Mucosa of stomach (tissue), 1 donor: Measurements from ENCODE around the gene DYSF.

Source experiments
- H3K27me3 ChIP-seq: one replicate; pipeline ENCODE4 v1.7.0; 2013; ENCODE audit warnings: mild to moderate bottlenecking, low read length; ENCODE audit not compliant: control insufficient read depth, insufficient read depth
- H3K36me3 ChIP-seq: one replicate; pipeline ENCODE4 v1.7.0; 2013; ENCODE audit warnings: low read length; ENCODE audit not compliant: control insufficient read depth, insufficient read depth
- H3K4me1 ChIP-seq: one replicate; pipeline ENCODE4 v1.7.0; 2013; ENCODE audit warnings: mild to moderate bottlenecking, low read length; ENCODE audit not compliant: control insufficient read depth, insufficient read depth
- H3K4me3 ChIP-seq: one replicate; pipeline ENCODE4 v1.7.0; 2013; ENCODE audit warnings: low read length
- H3K9ac ChIP-seq: one replicate; pipeline ENCODE4 v1.7.0; 2013; ENCODE audit warnings: mild to moderate bottlenecking, low read length, moderate library complexity
- H3K9me3 ChIP-seq: one replicate; pipeline ENCODE4 v1.7.0; 2013; ENCODE audit warnings: mild to moderate bottlenecking, low read length, moderate library complexity; ENCODE audit not compliant: control insufficient read depth
- donor health status: Pancreatic carcinoma.

DYSF gene

DNA sequence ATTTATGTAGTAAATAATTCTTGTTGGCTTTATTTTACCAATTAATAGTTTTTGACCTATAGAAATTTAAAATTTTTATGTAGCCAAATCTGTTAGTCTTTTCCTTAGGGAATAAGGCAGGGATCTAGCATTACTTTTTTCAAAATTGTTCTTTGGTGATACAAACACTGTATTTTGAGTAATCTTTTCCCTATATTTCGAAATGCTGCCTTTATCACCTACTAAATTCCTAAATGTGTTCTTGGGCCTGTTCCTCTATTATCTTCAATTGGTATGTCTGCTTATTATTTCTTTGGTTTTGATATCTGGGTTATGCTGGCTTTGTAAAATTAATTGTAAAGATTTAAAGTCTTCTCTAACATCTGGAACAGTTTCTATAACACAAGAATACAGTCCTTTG is 87.5 kb downstream of the DYSF start:
- Histone ChIP-seq H3K9ac (no peak overlapping the region), H3K4me1 (no peaks in the 10 kb centered on the region), H3K4me3 (no peak overlapping the region), H3K36me3 (no peaks in the 10 kb centered on the region), H3K9me3 (no peaks in the 10 kb centered on the region), H3K27me3 (peaks cover 9% of the 10 kb centered on the region)

- no peak overlapping the region for H3K9ac ChIP-seq
- H3K4me1 ChIP-seq = no peaks in the 10 kb centered on the region
- peaks cover 9% of the 10 kb centered on the region for H3K27me3 ChIP-seq
- no peaks in the 10 kb centered on the region for H3K36me3 ChIP-seq
- H3K4me3 ChIP-seq = no peak overlapping the region
- H3K9me3 ChIP-seq = no peaks in the 10 kb centered on the region
Measured at GRCh38 chr2:71544919-71545571, 91.7 kb downstream of the DYSF start.

DNA sequence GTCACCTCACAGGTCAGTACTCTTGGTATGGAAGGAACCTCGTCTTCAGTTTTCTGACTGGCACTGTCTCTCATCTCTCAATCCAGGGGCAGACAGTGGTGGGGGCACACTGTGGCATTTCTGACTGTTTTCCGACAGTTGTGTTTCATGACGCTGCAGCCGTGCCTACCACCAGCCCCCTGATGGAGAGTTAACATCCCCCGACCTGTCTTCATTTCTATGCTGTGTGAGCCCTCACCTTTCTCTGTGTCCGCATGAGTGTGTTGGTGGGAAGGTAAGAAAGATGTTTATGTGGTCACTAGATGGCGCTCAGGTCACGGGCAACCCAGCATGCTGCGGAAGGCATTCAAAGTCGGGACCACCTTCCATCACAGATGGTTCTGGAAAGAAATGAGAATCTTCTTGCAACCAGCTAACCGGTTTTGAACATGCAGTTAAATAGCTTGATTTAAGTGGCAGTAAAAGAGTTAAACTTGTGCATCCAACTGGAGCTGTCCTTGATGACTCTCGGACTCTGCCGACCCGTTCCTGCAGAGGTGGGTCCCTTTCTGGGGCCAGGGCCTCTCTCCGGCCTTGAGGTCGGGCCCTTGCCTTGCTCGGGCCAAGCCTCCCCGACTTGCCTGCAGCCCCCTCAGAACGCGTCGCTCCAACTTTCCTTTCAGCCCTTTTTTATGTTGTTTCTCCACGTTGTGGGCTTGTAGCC is 92.4 kb downstream of the DYSF start:
- Histone ChIP-seq H3K9me3 (no peaks in the 10 kb centered on the region), H3K4me3 (no peak overlapping the region), H3K27me3 (peaks cover 9% of the 10 kb centered on the region), H3K9ac (no peak overlapping the region), H3K4me1 (no peaks in the 10 kb centered on the region), H3K36me3 (no peaks in the 10 kb centered on the region)

- Histone ChIP-seq H3K9ac (no peak overlapping the region), H3K4me1 (no peaks in the 10 kb centered on the region), H3K36me3 (no peaks in the 10 kb centered on the region), H3K9me3 (no peaks in the 10 kb centered on the region), H3K27me3 (peaks cover 9% of the 10 kb centered on the region), H3K4me3 (no peak overlapping the region)
Measured at GRCh38 chr2:71546275-71546638, 92.9 kb downstream of the DYSF start.

DNA sequence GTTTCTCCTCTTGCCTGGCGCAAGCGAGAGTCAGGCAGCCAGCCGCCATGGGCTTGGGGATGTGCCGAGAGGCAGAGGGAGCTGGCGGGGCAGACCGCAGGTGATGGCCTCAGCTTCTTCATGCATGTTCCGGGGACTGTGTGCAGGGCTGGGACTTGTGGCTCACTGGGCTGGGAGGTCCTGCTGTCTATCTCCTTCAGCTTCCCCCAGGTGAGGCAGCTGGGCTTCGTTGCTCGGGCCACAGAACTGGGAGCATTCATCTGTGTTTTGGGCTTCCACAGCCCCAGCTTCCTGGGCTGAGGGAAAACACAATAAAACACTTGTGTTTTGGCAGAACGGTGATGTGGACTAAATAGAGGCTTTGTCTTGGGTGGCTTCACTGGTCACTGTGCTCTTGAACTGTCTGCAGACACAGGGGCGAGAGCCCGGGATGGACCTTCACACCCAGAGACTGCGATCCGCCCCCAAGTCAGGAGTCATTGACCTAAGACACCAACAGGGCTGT is 93.5 kb downstream of the DYSF start:
- Histone ChIP-seq H3K4me3 (no peak overlapping the region), H3K27me3 (peaks cover 9% of the 10 kb centered on the region), H3K4me1 (no peaks in the 10 kb centered on the region), H3K36me3 (no peaks in the 10 kb centered on the region), H3K9me3 (no peaks in the 10 kb centered on the region), H3K9ac (no peak overlapping the region)

- Histone ChIP-seq H3K36me3 (no peaks in the 10 kb centered on the region), H3K4me1 (no peaks in the 10 kb centered on the region), H3K27me3 (peaks cover 9% of the 10 kb centered on the region), H3K9me3 (no peaks in the 10 kb centered on the region), H3K9ac (no peak overlapping the region), H3K4me3 (no peak overlapping the region)
Measured at GRCh38 chr2:71547616-71548285, 94.4 kb downstream of the DYSF start.

- Histone ChIP-seq H3K36me3 (no peaks in the 10 kb centered on the region), H3K9ac (no peak overlapping the region), H3K9me3 (no peaks in the 10 kb centered on the region), H3K4me3 (no peak overlapping the region), H3K4me1 (no peaks in the 10 kb centered on the region), H3K27me3 (peaks cover 9% of the 10 kb centered on the region)
Measured at GRCh38 chr2:71548646-71549425, 95.5 kb downstream of the DYSF start.

GRCh38 chr2:71550801-71551630 is 97.7 kb downstream of the DYSF start:
- Histone ChIP-seq H3K27me3 (no peaks in the 10 kb centered on the region), H3K36me3 (no peaks in the 10 kb centered on the region), H3K9me3 (no peaks in the 10 kb centered on the region), H3K9ac (no peak overlapping the region), H3K4me3 (no peak overlapping the region), H3K4me1 (no peaks in the 10 kb centered on the region)

DNA sequence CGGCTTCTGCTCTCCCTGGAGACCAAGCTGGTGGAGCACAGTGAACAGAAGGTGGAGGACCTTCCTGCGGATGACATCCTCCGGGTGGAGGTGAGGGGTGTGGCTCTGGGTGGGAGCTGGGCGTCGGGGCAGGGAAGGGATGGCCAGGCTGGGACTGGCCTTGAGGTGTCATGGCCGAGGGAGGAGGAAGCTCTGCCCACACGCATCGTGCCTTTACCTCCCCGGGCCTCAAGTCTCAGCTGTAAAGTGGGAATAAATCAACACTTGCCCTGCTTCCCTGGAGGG is 98.2 kb downstream of the DYSF start:
- Histone ChIP-seq H3K9me3 (no peaks in the 10 kb centered on the region), H3K27me3 (no peaks in the 10 kb centered on the region), H3K9ac (no peak overlapping the region), H3K4me1 (no peaks in the 10 kb centered on the region), H3K36me3 (no peaks in the 10 kb centered on the region), H3K4me3 (no peak overlapping the region)

- Histone ChIP-seq H3K36me3 (no peaks in the 10 kb centered on the region), H3K9ac (no peak overlapping the region), H3K27me3 (no peaks in the 10 kb centered on the region), H3K4me3 (no peak overlapping the region), H3K4me1 (no peaks in the 10 kb centered on the region), H3K9me3 (no peaks in the 10 kb centered on the region)
Measured at GRCh38 chr2:71552356-71552755, 99.0 kb downstream of the DYSF start.

DNA sequence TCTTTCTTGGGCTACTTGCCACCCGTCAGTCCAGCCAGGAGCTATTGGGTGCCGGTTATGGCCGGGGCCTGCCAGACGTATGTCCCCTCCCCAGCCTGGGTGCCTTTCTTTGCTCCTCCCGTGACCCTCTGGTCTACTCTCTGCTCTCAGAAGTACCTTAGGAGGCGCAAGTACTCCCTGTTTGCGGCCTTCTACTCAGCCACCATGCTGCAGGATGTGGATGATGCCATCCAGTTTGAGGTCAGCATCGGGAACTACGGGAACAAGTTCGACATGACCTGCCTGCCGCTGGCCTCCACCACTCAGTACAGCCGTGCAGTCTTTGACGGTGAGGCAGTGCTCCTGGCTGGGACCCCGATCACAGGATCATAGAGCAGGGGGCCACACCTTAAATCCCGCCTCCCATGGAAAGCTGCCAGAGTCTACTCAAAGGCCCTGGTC is 99.5 kb downstream of the DYSF start:
- H3K9me3 ChIP-seq = no peaks in the 10 kb centered on the region
- H3K4me3 ChIP-seq = no peak overlapping the region
- no peaks in the 10 kb centered on the region for H3K36me3 ChIP-seq

More for the DNA sequence above, 99.5 kb downstream of the DYSF start:
- no peak overlapping the region for H3K9ac ChIP-seq
- no peaks in the 10 kb centered on the region for H3K4me1 ChIP-seq
- H3K27me3 ChIP-seq = no peaks in the 10 kb centered on the region
